GM19452 (cell line): ENCODE data around the gene DNAJC19.
"Not testable (repeated sequence)": the region's sequence is repeated elsewhere in the genome, so short reads cannot be mapped to it uniquely, and the experiment has no call there.

Source experiments
- ATAC-seq: cut with Tn5 transposase; IDR thresholded peaks from one replicate; pipeline ENCODE4 v1.9.1; 2021; ENCODE audit not compliant: unreplicated experiment

DNAJC19 gene

GRCh38 chr3:180989291-180990163, at the start of gene DNAJC19:
DNAJC19 (minus strand) TSS chr3:180989736; CDS start chr3:180989602, 134 bp downstream.
- ATAC-seq = peak; percentile 95

- ATAC-seq = no peak
Measured at GRCh38 chr3:181030948-181031347, 41.4 kb upstream of the DNAJC19 start.

- ATAC-seq = no peak
Measured at GRCh38 chr3:181025204-181025603, 35.7 kb upstream of the DNAJC19 start.

GRCh38 chr3:181017690-181018089, 28.2 kb upstream of the DNAJC19 start:
- no peak for ATAC-seq

- ATAC-seq = no peak
Measured at GRCh38 chr3:181009225-181009624, 19.7 kb upstream of the DNAJC19 start.

- ATAC-seq = no peak
Measured at GRCh38 chr3:181008796-181009195, 19.3 kb upstream of the DNAJC19 start.

- ATAC-seq = no peak
Measured at GRCh38 chr3:181007262-181007661, 17.7 kb upstream of the DNAJC19 start.

GRCh38 chr3:181006541-181006940, 17.0 kb upstream of the DNAJC19 start:
- no peak for ATAC-seq

- ATAC-seq = not testable (repeated sequence)
Measured at GRCh38 chr3:181003469-181003868, 13.9 kb upstream of the DNAJC19 start.

- ATAC-seq = not testable (repeated sequence)
Measured at GRCh38 chr3:181002331-181002730, 12.8 kb upstream of the DNAJC19 start.

GRCh38 chr3:180996415-180996932, 6.9 kb upstream of the DNAJC19 start:
- ATAC-seq = no peak

- no peak for ATAC-seq
Measured at GRCh38 chr3:180990505-180990904, 969 bp upstream of the DNAJC19 start.

GRCh38 chr3:180987344-180987743, 2.2 kb downstream of the DNAJC19 start:
- no peak for ATAC-seq

- not testable (repeated sequence) for ATAC-seq
Measured at GRCh38 chr3:180986366-180986765, 3.2 kb downstream of the DNAJC19 start.

GRCh38 chr3:180983136-180983535, 6.4 kb downstream of the DNAJC19 start:
- ATAC-seq = no peak

- ATAC-seq = no peak
Measured at GRCh38 chr3:180981912-180982311, 7.6 kb downstream of the DNAJC19 start.

GRCh38 chr3:180980611-180981010, 8.9 kb downstream of the DNAJC19 start:
- ATAC-seq = no peak

GRCh38 chr3:180979961-180980360, 9.6 kb downstream of the DNAJC19 start:
- no peak for ATAC-seq

- no peak for ATAC-seq
Measured at GRCh38 chr3:180977498-180977897, 12.0 kb downstream of the DNAJC19 start.

GRCh38 chr3:180974286-180974685, 15.2 kb downstream of the DNAJC19 start:
- no peak for ATAC-seq

GRCh38 chr3:180973543-180973942, 16.0 kb downstream of the DNAJC19 start:
- ATAC-seq = peak; percentile 65

GRCh38 chr3:180970931-180971330, 18.6 kb downstream of the DNAJC19 start:
- no peak for ATAC-seq
